Measurements from ENCODE around the gene DAGLB. TPM values are rescaled to one million over a fixed set of nuclear protein-coding genes. Genes with fewer than 3 reads are reported as not detected.
A peak's percentile ranks its signal among the peaks of the same experiment; 100 is the strongest.
"Not testable (repeated sequence)": the region's sequence is repeated elsewhere in the genome, so short reads cannot be mapped to it uniquely, and the experiment has no call there.

DAGLB gene
- polyA plus RNA-seq, 1 donor from 2014 or later, result 15.5 TPM

DNA sequence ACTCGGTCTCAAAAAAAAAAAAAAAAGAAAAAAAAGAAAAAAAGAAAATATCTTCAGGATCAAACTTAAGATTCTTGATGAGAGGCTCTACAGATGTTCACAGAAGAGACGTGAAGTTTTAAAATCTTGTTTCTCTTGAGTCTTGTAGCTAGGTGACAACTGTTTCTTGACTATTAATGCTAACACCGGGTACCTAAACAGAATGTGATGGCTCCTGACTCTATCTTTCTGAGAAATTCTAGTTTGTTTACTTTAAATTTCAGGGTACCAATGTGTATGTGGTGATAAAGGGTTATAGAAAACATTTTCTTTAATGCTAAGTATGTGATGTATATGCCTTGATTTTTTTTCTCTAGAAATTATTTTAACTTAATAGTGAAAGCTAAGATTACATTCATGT lies 61.0 kb downstream of the DAGLB start:
- no peak overlapping the region for H3K4me3 Mint-ChIP-seq
- H3K27me3 Mint-ChIP-seq, result no peaks in the 10 kb centered on the region
- H3K4me1 Mint-ChIP-seq, result peaks cover 36 to 43% (median 37%) of the 10 kb centered on the region in 3 donors

DNA sequence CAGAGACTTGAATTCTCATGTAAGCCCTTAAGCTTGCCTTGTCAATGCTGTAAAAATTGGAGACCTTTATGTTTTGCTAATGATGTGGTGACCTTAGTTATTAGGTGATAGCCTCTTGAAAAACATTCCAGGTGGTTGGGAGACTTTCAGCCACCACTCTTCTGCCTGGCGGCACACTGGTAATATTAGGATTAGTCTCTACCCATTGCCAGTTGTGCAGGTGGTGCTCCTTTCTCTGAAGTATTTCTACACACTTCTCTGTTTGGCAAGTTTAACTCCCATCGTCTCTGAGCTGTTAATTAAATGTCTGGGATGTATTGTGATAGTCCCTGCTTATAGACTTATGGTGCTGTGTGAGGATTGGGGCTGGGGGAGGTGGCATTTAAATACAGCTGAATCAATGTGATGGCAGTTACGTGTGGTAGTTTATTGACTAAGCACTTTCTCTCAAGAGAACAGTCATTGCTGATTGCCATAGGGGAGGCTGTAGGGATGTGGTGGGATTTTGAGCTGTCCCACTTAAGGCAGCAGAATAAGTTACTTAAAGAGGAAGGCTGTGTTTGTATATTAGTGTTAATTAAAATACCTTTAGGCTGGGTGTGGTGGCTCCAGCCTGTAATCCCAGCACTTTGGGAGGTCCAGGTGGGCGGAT lies 61.7 kb downstream of the DAGLB start:
- H3K36me3 Mint-ChIP-seq, result peaks cover 2% of the 10 kb centered on the region
- no peaks in the 10 kb centered on the region for H3K9me3 Mint-ChIP-seq
- H3K27ac Mint-ChIP-seq, result peak overlapping the region; percentile 44 to 93 (median 76)
- H3K4me3 Mint-ChIP-seq, result peak overlapping the region in 1 of 4 donors; percentile 32
- peaks cover 42 to 48% (median 42%) of the 10 kb centered on the region in 3 donors for H3K4me1 Mint-ChIP-seq
- no peaks in the 10 kb centered on the region for H3K27me3 Mint-ChIP-seq

More for the DNA sequence above, 61.0 kb downstream of the DAGLB start:
- Mint-ChIP-seq H3K36me3 (peaks cover 2% of the 10 kb centered on the region), H3K27ac (peak overlapping the region in 1 of 3 donors; percentile 84), H3K9me3 (no peaks in the 10 kb centered on the region)

DNA sequence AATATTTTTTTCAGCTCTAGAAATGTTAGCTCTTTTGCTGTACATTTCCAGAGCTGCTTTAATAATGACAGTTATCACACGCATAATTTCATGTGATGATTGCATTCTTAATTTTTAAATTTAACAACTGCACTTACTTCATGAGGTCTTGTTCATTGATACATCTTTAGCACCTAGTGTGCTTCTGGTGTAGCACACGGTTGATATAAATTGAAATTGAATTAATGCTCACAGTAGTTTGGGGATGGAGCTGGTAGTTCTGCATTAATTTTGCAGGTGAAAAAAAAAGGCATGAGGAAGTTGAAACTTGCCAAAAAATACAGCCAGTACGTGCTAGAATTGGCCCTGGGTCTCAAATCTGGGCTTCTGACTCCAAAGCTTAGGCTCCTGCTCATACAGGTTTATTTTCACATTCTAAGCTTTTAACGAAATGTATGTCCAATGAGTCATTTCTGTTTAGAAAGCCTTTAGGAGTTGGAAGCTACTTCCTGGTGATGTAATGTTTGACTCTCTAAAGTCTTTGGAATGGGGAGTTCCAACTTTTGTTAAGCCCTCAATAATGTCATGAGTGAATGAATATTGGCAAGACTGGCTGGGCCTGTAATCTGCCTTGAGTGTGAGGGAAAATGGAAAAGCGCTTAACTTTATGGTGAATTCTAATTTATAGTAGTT lies 62.5 kb downstream of the DAGLB start:
- Mint-ChIP-seq H3K36me3 (peaks cover 4% of the 10 kb centered on the region), H3K4me3 (peak overlapping the region in 1 of 4 donors; percentile 32), H3K27ac (peak overlapping the region; percentile 76 to 93 (median 81)), H3K27me3 (no peaks in the 10 kb centered on the region), H3K4me1 (peaks cover 50 to 56% (median 50%) of the 10 kb centered on the region in 3 donors), H3K9me3 (no peaks in the 10 kb centered on the region)

DNA sequence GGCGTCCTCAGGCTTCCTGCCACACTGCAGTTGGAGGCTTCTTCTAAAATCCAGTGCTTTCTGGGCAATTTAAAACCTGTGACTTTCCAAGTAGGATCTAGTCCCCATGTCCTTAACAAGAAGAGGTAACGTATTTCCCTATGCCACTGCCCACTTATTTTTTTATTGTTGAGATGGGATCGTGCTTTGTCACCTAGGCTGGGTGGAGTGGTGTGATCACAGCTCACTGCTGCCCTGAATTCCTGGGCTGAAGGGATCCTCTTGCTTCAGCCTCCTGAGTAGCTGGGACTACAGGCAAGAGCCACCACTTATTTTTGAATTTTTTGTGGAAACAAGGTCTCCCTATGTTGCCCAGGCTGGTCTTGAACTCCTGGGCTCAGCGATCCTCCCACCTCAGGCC lies 63.4 kb downstream of the DAGLB start:
- H3K4me3 Mint-ChIP-seq, result peak overlapping the region in 2 of 4 donors; percentile 12 to 57
- no peaks in the 10 kb centered on the region for H3K9me3 Mint-ChIP-seq
- peaks cover 4% of the 10 kb centered on the region for H3K36me3 Mint-ChIP-seq
- H3K27me3 Mint-ChIP-seq, result no peaks in the 10 kb centered on the region
- peak overlapping the region in 1 of 3 donors; percentile 62 for H3K27ac Mint-ChIP-seq
- peaks cover 56 to 62% (median 56%) of the 10 kb centered on the region in 3 donors for H3K4me1 Mint-ChIP-seq

DNA sequence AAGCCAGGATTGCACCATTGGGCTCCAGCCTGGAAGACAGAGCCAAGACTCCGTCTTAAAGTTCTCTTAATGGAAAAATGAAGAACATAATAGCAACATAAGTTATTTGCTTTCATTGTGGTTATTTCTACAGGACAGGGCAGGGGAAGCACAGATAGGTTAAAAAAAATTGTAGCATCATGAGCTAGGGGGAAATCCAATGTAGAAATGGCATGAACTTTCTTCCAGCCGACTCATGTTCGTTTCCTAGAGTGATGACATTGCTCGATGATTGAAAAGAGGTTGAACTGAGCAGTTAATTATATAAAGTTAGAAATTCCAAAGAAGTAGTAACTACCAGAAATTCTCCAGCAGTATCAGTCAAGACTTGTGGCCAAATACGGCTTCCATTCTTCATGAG lies 64.9 kb downstream of the DAGLB start:
- Mint-ChIP-seq H3K4me3 (peak overlapping the region in 2 of 4 donors; percentile 49 to 60), H3K36me3 (peaks cover 4% of the 10 kb centered on the region)

DNA sequence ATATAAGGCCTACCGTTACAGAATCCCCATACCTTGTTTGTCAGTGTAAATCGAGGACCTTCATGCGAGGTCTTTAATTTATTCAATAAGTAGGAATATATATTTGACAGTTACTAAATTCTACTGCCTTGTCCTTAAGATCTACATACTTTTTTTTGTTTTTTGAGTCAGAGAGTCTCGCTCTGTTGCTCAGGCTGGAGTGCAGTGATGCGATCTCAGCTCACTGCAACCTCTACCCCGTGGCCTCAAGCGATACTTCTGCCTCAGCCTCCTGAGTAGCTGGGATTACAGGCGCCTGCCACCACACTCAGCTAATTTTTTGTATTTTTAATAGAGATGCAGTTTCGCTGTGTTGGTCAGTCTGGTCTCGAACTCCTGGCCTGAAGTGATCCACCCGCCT lies 65.9 kb downstream of the DAGLB start:
- H3K36me3 Mint-ChIP-seq, H3K9me3 Mint-ChIP-seq, H3K27me3 Mint-ChIP-seq: not testable (repeated sequence)
- H3K4me3 Mint-ChIP-seq, result peak overlapping the region in 3 of 4 donors; percentile 2 to 56 (median 3)
- peak overlapping the region; percentile 67 to 78 (median 73) for H3K27ac Mint-ChIP-seq
- peaks cover 59 to 69% (median 67%) of the 10 kb centered on the region in 3 donors for H3K4me1 Mint-ChIP-seq

More for the DNA sequence above, 64.9 kb downstream of the DAGLB start:
- Mint-ChIP-seq H3K27ac (peak overlapping the region in 2 of 3 donors; percentile 67 to 73), H3K27me3 (no peaks in the 10 kb centered on the region), H3K9me3 (no peaks in the 10 kb centered on the region), H3K4me1 (peaks cover 57 to 66% (median 62%) of the 10 kb centered on the region in 3 donors)

DNA sequence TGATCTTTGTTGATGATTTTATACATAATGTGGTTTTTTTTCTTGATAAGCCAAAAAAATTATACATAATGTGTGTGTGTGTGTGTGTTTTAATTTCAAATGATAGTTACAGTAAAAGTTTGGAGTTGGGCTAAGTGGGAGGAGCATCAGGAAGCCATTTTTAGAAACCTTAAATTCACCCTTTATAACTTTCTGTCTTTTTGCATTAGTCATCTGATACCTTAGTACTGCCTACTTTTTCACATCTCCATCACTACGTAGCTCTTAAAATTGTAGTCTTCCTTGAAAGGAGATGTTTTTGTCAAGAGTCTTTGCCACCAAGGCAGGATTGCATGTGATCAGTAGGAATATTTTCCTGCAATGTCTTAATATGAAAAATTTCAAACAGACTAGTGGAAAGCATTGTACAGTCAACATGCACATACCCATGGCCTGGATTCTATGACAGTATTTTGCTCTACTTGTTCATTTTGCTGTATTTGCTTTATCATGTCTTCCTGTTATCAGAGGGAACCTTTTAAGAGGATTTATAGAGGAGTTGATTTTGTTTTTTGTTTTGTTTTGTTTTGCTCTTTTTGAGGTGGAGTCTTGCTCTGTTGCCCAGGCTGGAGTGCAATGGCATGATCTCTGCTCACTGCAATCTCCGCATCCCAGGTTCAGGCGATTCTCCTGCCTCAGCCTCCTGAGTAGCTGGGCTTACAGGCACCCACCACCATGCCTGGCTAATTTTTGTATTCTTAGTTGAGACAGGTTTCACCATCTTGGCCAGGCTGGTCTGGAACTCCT lies 67.3 kb downstream of the DAGLB start:
- Mint-ChIP-seq H3K9me3 (peaks cover 0 to 1% (median 0%) of the 10 kb centered on the region in 3 donors), H3K36me3 (peaks cover 2% of the 10 kb centered on the region), H3K27ac (peak overlapping the region; percentile 47 to 73 (median 60)), H3K4me3 (peak overlapping the region in 2 of 4 donors; percentile 3 to 66), H3K4me1 (peaks cover 58 to 67% (median 65%) of the 10 kb centered on the region in 3 donors), H3K27me3 (no peaks in the 10 kb centered on the region)

DNA sequence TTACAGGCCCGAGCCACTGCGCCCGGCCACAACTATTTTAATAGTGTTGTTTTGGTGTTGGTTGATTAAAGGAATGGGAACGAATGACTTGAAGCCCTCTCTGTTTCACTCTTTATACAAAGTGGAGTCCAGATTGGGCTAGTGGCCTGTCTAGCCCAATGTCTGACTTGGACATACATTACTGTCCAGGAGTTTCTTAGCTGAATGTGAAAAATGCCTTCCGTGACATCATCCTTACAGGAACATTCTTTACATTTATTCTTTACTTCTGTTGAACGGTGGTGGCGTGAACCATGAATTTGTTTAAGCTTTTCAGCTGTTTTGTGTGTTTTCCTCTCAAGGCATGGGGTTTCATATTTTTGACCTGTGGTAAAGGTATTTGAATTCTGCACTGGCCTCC lies 67.9 kb downstream of the DAGLB start:
- Mint-ChIP-seq H3K36me3 (peaks cover 2% of the 10 kb centered on the region), H3K27me3 (no peaks in the 10 kb centered on the region), H3K4me1 (peaks cover 53 to 63% (median 61%) of the 10 kb centered on the region in 3 donors), H3K4me3 (peak overlapping the region in 2 of 4 donors; percentile 1 to 66), H3K9me3 (peaks cover 0 to 2% (median 0%) of the 10 kb centered on the region in 3 donors), H3K27ac (peak overlapping the region in 2 of 3 donors; percentile 60 to 73)

DNA sequence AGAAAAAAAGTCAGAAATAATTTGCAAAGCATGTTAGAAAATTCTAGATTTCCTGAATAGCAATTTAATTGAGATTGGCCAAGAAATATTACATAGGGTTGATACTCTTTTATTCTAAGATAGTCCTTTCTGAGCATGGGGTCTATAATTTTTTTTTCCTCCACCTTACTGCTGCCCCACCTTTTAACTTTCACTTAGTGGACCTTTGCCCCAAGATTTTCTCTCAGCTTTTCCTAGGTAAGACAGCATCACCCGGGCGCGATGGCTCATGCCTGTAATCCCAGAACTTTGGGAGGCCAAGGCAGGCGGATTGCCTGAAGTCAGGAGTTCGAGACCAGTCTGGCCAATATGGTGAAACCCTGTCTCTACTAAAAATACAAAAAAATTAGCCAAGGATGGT lies 69.2 kb downstream of the DAGLB start:
- H3K9me3 Mint-ChIP-seq, H3K27me3 Mint-ChIP-seq, H3K36me3 Mint-ChIP-seq: not testable (repeated sequence)
- Mint-ChIP-seq H3K4me3 (peak overlapping the region in 1 of 4 donors; percentile 2), H3K4me1 (peaks cover 47 to 57% (median 54%) of the 10 kb centered on the region in 3 donors), H3K27ac (peak overlapping the region in 1 of 3 donors; percentile 92)

DNA sequence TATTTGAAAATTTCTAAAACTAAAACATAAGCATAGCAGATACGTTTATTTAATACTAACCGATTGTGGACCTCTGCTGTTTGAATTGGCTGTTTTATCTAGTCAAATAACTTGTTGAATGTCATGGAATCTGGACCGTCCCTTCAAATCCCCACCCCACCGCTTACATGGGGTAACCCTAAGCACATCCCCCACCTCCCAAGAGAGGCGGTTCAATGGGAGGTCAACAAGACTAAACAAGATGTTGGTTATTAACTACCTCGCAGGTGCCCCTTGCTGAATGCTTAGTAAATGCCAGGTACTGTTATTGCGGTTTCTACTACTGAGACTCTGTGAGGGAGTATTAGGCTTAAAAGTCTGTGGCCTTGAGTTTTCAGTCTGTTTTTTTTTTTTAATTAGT lies 70.9 kb downstream of the DAGLB start:
- Mint-ChIP-seq H3K4me1 (peaks cover 41 to 46% (median 41%) of the 10 kb centered on the region in 3 donors), H3K36me3 (peaks cover 2% of the 10 kb centered on the region), H3K27ac (peak overlapping the region; percentile 3 to 92 (median 91))

DNA sequence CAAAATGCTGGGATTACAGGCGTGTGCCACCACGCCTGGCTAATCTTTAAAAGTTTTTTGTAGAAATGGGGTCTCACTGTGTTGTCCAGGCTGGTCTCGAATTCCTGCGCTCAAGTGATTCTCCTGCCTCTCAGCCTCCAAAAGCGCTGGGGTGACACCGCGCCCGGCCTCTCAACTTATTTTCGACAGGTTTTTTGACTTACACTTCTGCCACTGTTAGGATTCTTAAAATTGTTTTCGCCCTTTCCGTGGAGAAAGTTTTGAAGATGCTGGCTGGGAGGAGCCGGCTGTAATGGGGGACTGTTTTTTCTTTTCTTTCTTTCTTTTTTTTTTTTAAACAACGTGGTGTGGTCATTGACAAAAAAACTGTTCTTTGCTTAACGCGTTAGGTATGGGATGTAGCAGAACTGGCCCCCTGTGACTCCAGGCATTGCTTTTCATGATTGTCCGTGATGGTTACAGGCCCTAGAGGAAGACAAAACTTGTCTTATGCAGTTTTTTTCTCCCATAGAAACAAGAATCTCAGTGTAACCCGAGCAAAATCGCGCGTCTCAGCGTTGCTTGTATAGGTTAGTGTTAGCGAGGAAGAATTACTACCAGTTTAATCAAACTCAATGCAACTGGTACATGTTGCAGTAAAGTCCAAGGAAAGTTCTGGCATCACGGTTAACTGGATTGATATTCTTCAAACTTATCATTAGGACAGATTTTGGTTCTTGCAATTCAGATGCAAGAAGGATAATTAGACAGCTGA lies 72.2 kb downstream of the DAGLB start:
- Mint-ChIP-seq H3K4me3 (peak overlapping the region; percentile 75 to 93 (median 86)), H3K27me3 (no peaks in the 10 kb centered on the region), H3K9me3 (peaks cover 0 to 2% (median 0%) of the 10 kb centered on the region in 3 donors), H3K36me3 (no peaks in the 10 kb centered on the region), H3K27ac (peak overlapping the region; percentile 93 to 98 (median 97)), H3K4me1 (peaks cover 29 to 35% (median 30%) of the 10 kb centered on the region in 3 donors)

More for the DNA sequence above, 70.9 kb downstream of the DAGLB start:
- H3K27me3 Mint-ChIP-seq, result no peaks in the 10 kb centered on the region
- H3K9me3 Mint-ChIP-seq, result peaks cover 0 to 2% (median 0%) of the 10 kb centered on the region in 3 donors
- H3K4me3 Mint-ChIP-seq, result peak overlapping the region; percentile 5 to 86 (median 40)

DNA sequence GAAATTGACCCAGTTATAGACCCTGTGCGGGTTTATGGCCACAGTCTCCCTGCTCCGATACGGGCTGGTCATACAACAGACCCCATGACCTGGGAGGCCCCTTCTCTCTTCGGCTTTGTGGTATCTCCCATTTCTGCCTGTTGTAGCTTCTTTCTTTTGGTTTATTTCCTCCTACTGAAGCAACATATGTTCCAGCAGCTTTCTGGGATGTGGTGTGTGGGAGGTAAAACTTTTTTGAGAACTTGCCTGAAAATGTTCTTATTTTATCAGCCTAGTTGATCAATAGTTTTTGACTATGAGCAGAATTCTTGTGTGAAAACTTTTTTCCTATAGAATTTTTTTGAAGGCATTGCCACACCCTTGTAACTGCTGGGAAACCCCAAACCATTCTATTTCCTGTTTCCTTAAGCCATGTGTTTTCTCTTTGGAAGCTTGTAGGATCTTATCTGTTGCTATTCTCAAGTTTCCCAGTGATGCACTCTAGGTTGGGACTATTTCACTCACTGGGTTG lies 80.0 kb downstream of the DAGLB start:
- H3K4me1 Mint-ChIP-seq, result peaks cover 0 to 2% (median 2%) of the 10 kb centered on the region in 3 donors
- no peaks in the 10 kb centered on the region for H3K9me3 Mint-ChIP-seq
- H3K4me3 Mint-ChIP-seq, result no peak overlapping the region
- no peaks in the 10 kb centered on the region for H3K27me3 Mint-ChIP-seq
- peak overlapping the region in 1 of 3 donors; percentile 62 for H3K27ac Mint-ChIP-seq
- H3K36me3 Mint-ChIP-seq, result no peaks in the 10 kb centered on the region

DNA sequence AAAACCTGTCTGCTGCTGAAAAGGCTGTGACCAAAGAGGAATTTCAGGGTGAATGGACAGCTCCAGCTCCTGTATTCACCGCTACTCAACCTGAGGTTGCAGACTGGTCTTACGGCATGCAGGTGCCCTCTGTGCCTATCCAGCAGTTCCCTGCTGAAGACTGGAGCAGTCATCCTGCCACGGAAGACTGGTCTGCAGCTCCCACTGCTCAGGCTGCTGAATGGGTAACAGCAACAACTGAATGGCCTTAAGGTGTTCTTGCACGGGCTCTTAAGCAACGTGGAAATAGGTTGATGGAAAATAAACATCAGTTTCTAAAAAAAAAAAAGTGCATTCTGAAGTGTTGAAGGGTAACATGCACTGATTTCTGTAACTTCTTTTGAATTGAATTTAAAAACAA lies 82.3 kb downstream of the DAGLB start:
- no peak overlapping the region for H3K4me3 Mint-ChIP-seq
- no peaks in the 10 kb centered on the region for H3K36me3 Mint-ChIP-seq
- H3K4me1 Mint-ChIP-seq, result peaks cover 0 to 2% (median 0%) of the 10 kb centered on the region in 3 donors
- H3K9me3 Mint-ChIP-seq, result no peaks in the 10 kb centered on the region
- no peaks in the 10 kb centered on the region for H3K27me3 Mint-ChIP-seq
- no peak overlapping the region for H3K27ac Mint-ChIP-seq

DNA sequence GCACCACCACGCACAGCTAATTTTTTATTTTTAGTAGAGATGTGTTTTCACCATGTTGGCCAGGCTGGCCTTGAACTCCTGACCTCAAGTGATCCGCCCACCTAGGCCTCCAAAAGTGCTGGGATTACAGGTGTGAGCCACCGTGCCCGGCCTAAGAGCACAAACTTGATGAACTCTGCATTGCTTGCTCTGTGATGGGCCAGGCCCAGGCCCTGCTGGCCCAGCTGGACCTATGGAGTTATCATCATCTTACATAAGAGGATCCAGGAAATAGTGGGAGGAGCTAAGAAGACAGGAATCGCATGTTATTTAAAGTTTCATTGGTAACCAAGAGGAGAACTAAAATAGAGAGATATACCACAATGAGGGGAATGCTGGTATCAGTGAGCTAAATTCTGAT lies 86.9 kb downstream of the DAGLB start:
- Mint-ChIP-seq H3K27ac (no peak overlapping the region), H3K27me3 (no peaks in the 10 kb centered on the region), H3K36me3 (no peaks in the 10 kb centered on the region), H3K4me1 (peaks cover 0 to 4% (median 0%) of the 10 kb centered on the region in 3 donors), H3K4me3 (no peak overlapping the region), H3K9me3 (no peaks in the 10 kb centered on the region)
